Measurements from ENCODE around the gene MMP25.

MMP25 gene

GRCh38 chr16:3045758-3046640 is at the start of gene MMP25:
MMP25 (plus strand) TSS chr16:3046561; CDS start chr16:3046918, 357 bp downstream.
- no peak for DNase-seq

- no peak for DNase-seq
Observed at GRCh38 chr16:2999929-3000328, 46.4 kb upstream of the MMP25 start.

GRCh38 chr16:3000540-3000939 is 45.8 kb upstream of the MMP25 start:
- DNase-seq: no peak

GRCh38 chr16:3001316-3001715 is 45.0 kb upstream of the MMP25 start:
- DNase-seq: no peak

GRCh38 chr16:3003582-3004270 is 42.6 kb upstream of the MMP25 start:
- peak; percentile 90 for DNase-seq

- DNase-seq: no peak
Observed at GRCh38 chr16:3004319-3004718, 42.0 kb upstream of the MMP25 start.

- DNase-seq: no peak
Observed at GRCh38 chr16:3004781-3005284, 41.5 kb upstream of the MMP25 start.

- DNase-seq: no peak
Observed at GRCh38 chr16:3007059-3007956, 39.1 kb upstream of the MMP25 start.

GRCh38 chr16:3007957-3008689 is 38.2 kb upstream of the MMP25 start:
- DNase-seq: no peak

- DNase-seq: no peak
Observed at GRCh38 chr16:3008690-3009037, 37.7 kb upstream of the MMP25 start.

GRCh38 chr16:3009568-3010390 is 36.6 kb upstream of the MMP25 start:
- no peak for DNase-seq

GRCh38 chr16:3010510-3010909 is 35.9 kb upstream of the MMP25 start:
- DNase-seq: no peak

- peak; percentile 81 for DNase-seq
Observed at GRCh38 chr16:3012246-3012645, 34.1 kb upstream of the MMP25 start.

GRCh38 chr16:3012828-3013420 is 33.4 kb upstream of the MMP25 start, which contains the start of gene CLDN9:
CLDN9 (plus strand) TSS chr16:3012923; CDS start chr16:3013363, 440 bp downstream.
- DNase-seq: peak; percentile 61

- DNase-seq: no peak
Observed at GRCh38 chr16:3013491-3013951, 32.8 kb upstream of the MMP25 start.

- no peak for DNase-seq
Observed at GRCh38 chr16:3013998-3014690, 32.2 kb upstream of the MMP25 start.

- DNase-seq: no peak
Observed at GRCh38 chr16:3014971-3015370, 31.4 kb upstream of the MMP25 start.

GRCh38 chr16:3015865-3016521 is 30.4 kb upstream of the MMP25 start:
- no peak for DNase-seq

- no peak for DNase-seq
Observed at GRCh38 chr16:3017344-3017743, 29.0 kb upstream of the MMP25 start.

Data from NCI-H1105 (cell line).